Endothelial cell of umbilical vein (primary cell): ENCODE data around the gene BPIFB3. TPM values are rescaled to one million over a fixed set of nuclear protein-coding genes. Genes with fewer than 3 reads are reported as not detected.

Experiments used
- BruUV-seq: library from RNA; stranded (reverse); fragments of 400-500 nt; replicated peaks from 2 replicates; lab custom pipeline; 2021; lab: Mats Ljungman, UMichigan
- CTCF ChIA-PET: fragments of 300-600, 350-600 bp; sonication (Branson Sonifier 250); formaldehyde crosslinking; loops from one replicate; lab custom pipeline; 2021; ENCODE audit warnings: antibody characterized with exemption, inconsistent platforms; lab: Charles Lee
- POLR2A ChIA-PET: fragments of 300-600, 350-600 bp; sonication (Branson Sonifier 250); formaldehyde crosslinking; loops from one replicate; lab custom pipeline; 2021; ENCODE audit warnings: antibody characterized with exemption, inconsistent platforms; lab: Charles Lee
- DNase-seq: peaks from one replicate; pipeline ENCODE4 v3.0.0-alpha.2; 2011; ENCODE audit warnings: low read depth, low spot score
- FAIRE-seq: peaks from 2 replicates; lab custom pipeline; 2011; peaks lifted over from hg19 to GRCh38; lab: Jason Lieb, UNC
- H2AFZ ChIP-seq: 2 replicates; pipeline ENCODE4 v1.6.0; 2012; ENCODE audit warnings: low read depth, low read length, control low read depth, inconsistent platforms
- H3K27ac ChIP-seq: 2 replicates; pipeline ENCODE4 v1.5.1; 2011; ENCODE audit warnings: low read depth, mild to moderate bottlenecking, control low read depth, low read length, moderate library complexity; ENCODE audit not compliant: insufficient read depth
- H3K27me3 ChIP-seq, 2 experiments: 2 replicates each; pipeline versions ENCODE4 v1.6.0 to v1.6.1; 2011; ENCODE audit warnings: low read length in 2 of 2, mixed read lengths in 1 of 2; ENCODE audit not compliant: control insufficient read depth in 2 of 2, insufficient read depth in 2 of 2
- H3K36me3 ChIP-seq, 2 experiments: 2 replicates in 1 of 2; 3 replicates in 1 of 2; pipeline ENCODE4 v1.5.1; 2011; ENCODE audit warnings: low read length in 2 of 2, mild to moderate bottlenecking in 1 of 2, moderate library complexity in 1 of 2; ENCODE audit not compliant: control insufficient read depth in 2 of 2, insufficient read depth in 2 of 2; ENCODE audit errors: extremely low read depth in 1 of 2
- H3K4me1 ChIP-seq: 3 replicates; pipeline ENCODE4 v1.5.1; 2011; ENCODE audit warnings: mild to moderate bottlenecking, low read length; ENCODE audit not compliant: control insufficient read depth, insufficient read depth; ENCODE audit errors: extremely low read depth
- H3K4me2 ChIP-seq: 2 replicates; pipeline ENCODE4 v1.6.1; 2011; ENCODE audit warnings: low read length, control low read depth, mixed read lengths; ENCODE audit not compliant: insufficient read depth
- H3K4me3 ChIP-seq, 3 experiments: fragments of 200-600 bp in 1 of 3; sonication (generic), shearing (Covaris generic) in 1 of 3; replicated peaks in 1 of 3; 2 replicates each; pipeline ENCODE4 v1.5.1; 2011 to 2016; ENCODE audit warnings: control low read depth in 3 of 3, low read length in 3 of 3, mild to moderate bottlenecking in 2 of 3, inconsistent platforms in 1 of 3, low read depth in 1 of 3, moderate library complexity in 1 of 3; ENCODE audit not compliant: insufficient read depth in 1 of 3
- H3K79me2 ChIP-seq: 2 replicates; pipeline ENCODE4 v1.6.0; 2012; ENCODE audit warnings: low read length, inconsistent platforms; ENCODE audit not compliant: control insufficient read depth, insufficient read depth
- H3K9ac ChIP-seq: replicated peaks from 2 replicates; pipeline ENCODE3; 2011; ENCODE audit warnings: low read length, control low read depth; ENCODE audit not compliant: insufficient read depth; ENCODE audit errors: extremely low read depth
- H3K9me1 ChIP-seq: replicated peaks from 3 replicates; pipeline ENCODE4 v1.6.0; 2011; ENCODE audit warnings: mild to moderate bottlenecking, low read length; ENCODE audit not compliant: control insufficient read depth, insufficient read depth; ENCODE audit errors: extremely low read depth
- H3K9me3 ChIP-seq: replicated peaks from 2 replicates; pipeline ENCODE4 v1.5.1; 2012; ENCODE audit warnings: low read length, inconsistent platforms; ENCODE audit not compliant: control insufficient read depth, insufficient read depth
- H4K20me1 ChIP-seq: replicated peaks from 2 replicates; pipeline ENCODE3; 2011; ENCODE audit warnings: mild to moderate bottlenecking, low read length; ENCODE audit not compliant: control insufficient read depth, insufficient read depth; ENCODE audit errors: extremely low read depth
- CTCF ChIP-seq, 2 donors: IDR thresholded peaks; 1 replicate in 1 of 2; 2 replicates in 1 of 2; pipeline ENCODE4 v1.5.1; 2011; ENCODE audit warnings: low read length in 2 of 2, mild to moderate bottlenecking in 2 of 2, moderate library complexity in 2 of 2, control low read depth in 1 of 2, inconsistent platforms in 1 of 2, low read depth in 1 of 2; ENCODE audit not compliant: insufficient read depth in 1 of 2; ENCODE audit errors: extremely low read depth in 1 of 2
- EZH2 ChIP-seq: IDR thresholded peaks from 2 replicates; pipeline ENCODE4 v1.6.1; 2012; ENCODE audit warnings: borderline replicate concordance, low read depth, mild to moderate bottlenecking, moderate library complexity, low read length, inconsistent platforms; ENCODE audit not compliant: severe bottlenecking
- FOS ChIP-seq: IDR thresholded peaks from 2 replicates; pipeline ENCODE4 v1.6.1; 2011; ENCODE audit warnings: mild to moderate bottlenecking, low read length, moderate library complexity, borderline replicate concordance; ENCODE audit not compliant: insufficient read depth
- GATA2 ChIP-seq: IDR thresholded peaks from 2 replicates; pipeline ENCODE4 v1.7.0; 2011; ENCODE audit warnings: low read depth, mild to moderate bottlenecking, moderate library complexity, mixed read lengths, low read length; ENCODE audit not compliant: insufficient read length, insufficient read depth
- JUN ChIP-seq: IDR thresholded peaks from 2 replicates; pipeline ENCODE4 v1.6.1; 2011; ENCODE audit warnings: borderline replicate concordance, low read depth; ENCODE audit not compliant: insufficient read length, insufficient read depth
- MAX ChIP-seq: IDR thresholded peaks from 2 replicates; pipeline ENCODE4 v1.6.1; 2011; ENCODE audit not compliant: insufficient read depth, insufficient read length
- MYC ChIP-seq: IDR thresholded peaks from one replicate; pipeline ENCODE4 v1.6.1; 2011; ENCODE audit warnings: mild to moderate bottlenecking, low read depth, low read length
- POLR2A ChIP-seq: IDR thresholded peaks from 2 replicates; pipeline ENCODE4 v1.6.1; 2012; ENCODE audit warnings: low read depth, mild to moderate bottlenecking, control low read depth, low read length
- POLR2AphosphoS5 ChIP-seq: IDR thresholded peaks from 2 replicates; pipeline ENCODE4 v1.6.1; 2012; ENCODE audit warnings: low read depth, mild to moderate bottlenecking, control low read depth, low read length, moderate library complexity; ENCODE audit not compliant: insufficient read depth
- dilution Hi-C: fragments of 300-500 bp; cut with MboI; formaldehyde crosslinking; loops from one replicate; pipeline ENCODE4 v1.15.0; 2019; ENCODE audit warnings: low sequenced_read_pairs; ENCODE audit not compliant: extremely low pct_ligation_motif_present
- intact Hi-C: fragments of 100-400 bp; cut with micrococcal nuclease; formaldehyde crosslinking; loops from one replicate; pipeline ENCODE4 v1.10.0; 2022
- polyA plus RNA-seq, 4 experiments: library from polyadenylated mRNA; depleted of rRNA in 3 of 4; stranded (reverse) in 3 of 4; unstranded in 1 of 4; fragments of >200 nt; gene quantifications; 2 replicates each; pipeline versions ENCODE4 v1.2.1 to v1.2.3, GENCODE V29; 2011 to 2012; ENCODE audit warnings: missing spikeins in 1 of 4
- total RNA-seq: library from RNA; stranded (reverse); gene quantifications from 2 replicates; pipeline ENCODE4 v1.2.3, GENCODE V29; 2021

BPIFB3 gene
- total and polyA plus RNA-seq, 2 donors (not counting 3 experiments of a cell fraction or from before 2014, with no cell fraction given) = not detected

GRCh38 chr20:33042430-33042829 is 11.3 kb upstream of the BPIFB3 start:
- BruUV-seq = no TSS peak
- no peak overlapping the region for H3K4me3 ChIP-seq
- no peaks in the 10 kb centered on the region for H3K27me3 ChIP-seq
- intact Hi-C loops = no loop called here
- DNase-seq = no peak
- dilution Hi-C loops = no loop called here
- no peak overlapping the region for H3K27ac ChIP-seq
- TF ChIP-seq CTCF (IDR thresholded peaks at IDR 0.05; ENCODE audit: extremely low read depth in 1 of 2, insufficient read depth in 1 of 2, low read depth in 1 of 2, low read length in 2 of 2) = no peak
- TF ChIP-seq MYC = no peak
- no peak for TF ChIP-seq GATA2
- no peak for TF ChIP-seq JUN
- no peak for TF ChIP-seq EZH2
- TF ChIP-seq FOS = no peak
- no peak for TF ChIP-seq MAX
- TF ChIP-seq POLR2AphosphoS5 = no peak
- TF ChIP-seq POLR2A = no peak
- H3K9me1 ChIP-seq = no peaks in the 10 kb centered on the region
- H3K4me1 ChIP-seq = no peaks in the 10 kb centered on the region
- no peaks in the 10 kb centered on the region for H4K20me1 ChIP-seq
- no peak for FAIRE-seq
- H3K9ac ChIP-seq = no peak overlapping the region
- no peaks in the 10 kb centered on the region for H3K9me3 ChIP-seq
- ChIA-PET POLR2A (no interaction called here), CTCF (interaction anchor here (1.6 kb wide), 1 partner anchor 9 kb away, joined by 3 read pairs; no protein-coding TSS in a partner anchor)
- H2AFZ ChIP-seq = no peak overlapping the region
- no peak overlapping the region for H3K4me2 ChIP-seq
- no peaks in the 10 kb centered on the region for H3K79me2 ChIP-seq
- H3K36me3 ChIP-seq = no peaks in the 10 kb centered on the region
